CD14-positive monocyte (primary cell): ENCODE data around the gene HMOX1. TPM values are rescaled to one million over a fixed set of nuclear protein-coding genes. Genes with fewer than 3 reads are reported as not detected.

Experiments used
- DNase-seq, 3 donors: peaks; one replicate each; pipeline ENCODE4 v3.0.0-alpha.2; 2011 to 2022
- H2AFZ ChIP-seq: 2 replicates; pipeline ENCODE4 v1.6.0; 2012; ENCODE audit warnings: mild to moderate bottlenecking, low read depth, low read length, inconsistent platforms; ENCODE audit not compliant: insufficient read depth, poor library complexity, severe bottlenecking
- H3K27ac ChIP-seq, 2 donors: 1 replicate in 1 of 2; 2 replicates in 1 of 2; pipeline ENCODE4 v1.5.1; 2012 to 2013; ENCODE audit warnings: low read length in 2 of 2, control low read depth in 1 of 2, inconsistent platforms in 1 of 2, low read depth in 1 of 2, mild to moderate bottlenecking in 1 of 2
- H3K27me3 ChIP-seq, 2 donors: one replicate each; pipeline versions ENCODE4 v1.6.0 to v1.6.1; 2011 to 2013; ENCODE audit warnings: low read length in 2 of 2; ENCODE audit not compliant: control insufficient read depth in 2 of 2, insufficient read depth in 2 of 2
- H3K36me3 ChIP-seq, 2 donors: replicated peaks in 1 of 2; 1 replicate in 1 of 2; 2 replicates in 1 of 2; pipeline versions ENCODE4 v1.5.1 to v1.6.1; 2012 to 2013; ENCODE audit warnings: low read length in 2 of 2, control low read depth in 1 of 2, inconsistent platforms in 1 of 2, mild to moderate bottlenecking in 1 of 2; ENCODE audit not compliant: insufficient read depth in 2 of 2, control insufficient read depth in 1 of 2
- H3K4me1 ChIP-seq, 2 donors: 1 replicate in 1 of 2; 2 replicates in 1 of 2; pipeline versions ENCODE4 v1.5.1 to v1.6.1; 2012 to 2013; ENCODE audit warnings: low read length in 2 of 2, control low read depth in 1 of 2, inconsistent platforms in 1 of 2, mild to moderate bottlenecking in 1 of 2, moderate library complexity in 1 of 2; ENCODE audit not compliant: insufficient read depth in 2 of 2, control insufficient read depth in 1 of 2
- H3K4me2 ChIP-seq: replicated peaks from 2 replicates; pipeline ENCODE3; 2012; ENCODE audit warnings: low read length, moderate library complexity, mild to moderate bottlenecking; ENCODE audit not compliant: poor library complexity, severe bottlenecking; ENCODE audit errors: extremely low read depth
- H3K4me3 ChIP-seq, 3 experiments: fragments of 200-600 bp in 1 of 3; sonication (generic) in 1 of 3; replicated peaks in 1 of 3; 1 replicate in 2 of 3; 2 replicates in 1 of 3; pipeline ENCODE4 v1.5.1; 2011 to 2013; ENCODE audit warnings: low read length in 3 of 3, mild to moderate bottlenecking in 3 of 3, control low read depth in 2 of 3, low read depth in 2 of 3, inconsistent platforms in 1 of 3, moderate library complexity in 1 of 3
- H3K79me2 ChIP-seq: 2 replicates; pipeline ENCODE4 v1.6.0; 2012; ENCODE audit warnings: mild to moderate bottlenecking, control low read depth, inconsistent platforms, low read length, moderate library complexity; ENCODE audit not compliant: insufficient read depth
- H3K9ac ChIP-seq: 2 replicates; pipeline ENCODE4 v1.6.0; 2017; ENCODE audit warnings: low read length, mild to moderate bottlenecking; ENCODE audit not compliant: insufficient read depth, poor library complexity, severe bottlenecking
- H3K9me3 ChIP-seq, 2 donors: replicated peaks in 1 of 2; 1 replicate in 1 of 2; 2 replicates in 1 of 2; pipeline versions ENCODE4 v1.5.1 to v1.6.1; 2012 to 2013; ENCODE audit warnings: low read length in 2 of 2, control low read depth in 1 of 2; ENCODE audit not compliant: control insufficient read depth in 1 of 2, insufficient read depth in 1 of 2
- H4K20me1 ChIP-seq: 2 replicates; pipeline ENCODE4 v1.6.0; 2012; ENCODE audit warnings: mild to moderate bottlenecking, low read length, control low read depth, moderate library complexity; ENCODE audit not compliant: insufficient read depth
- H3K27ac Mint-ChIP-seq, 7 donors: one replicate each; pipeline ENCODE4 v1.8.0; 2020; ENCODE audit warnings: mild to moderate bottlenecking in 7 of 7, mixed read lengths in 7 of 7, moderate library complexity in 6 of 7, inconsistent platforms in 2 of 7
- H3K27me3 Mint-ChIP-seq, 3 donors: one replicate each; pipeline ENCODE4 v1.8.0; 2021 to 2022; ENCODE audit warnings: low read depth in 3 of 3, mild to moderate bottlenecking in 3 of 3, mixed read lengths in 3 of 3, moderate library complexity in 3 of 3, inconsistent platforms in 1 of 3
- H3K36me3 Mint-ChIP-seq, 2 donors: one replicate each; pipeline ENCODE4 v1.8.0; 2020; ENCODE audit warnings: mixed read lengths in 2 of 2, inconsistent platforms in 1 of 2, mild to moderate bottlenecking in 1 of 2
- H3K4me1 Mint-ChIP-seq: one replicate; pipeline ENCODE4 v1.8.0; 2020; ENCODE audit warnings: mild to moderate bottlenecking, mixed read lengths
- H3K4me3 Mint-ChIP-seq, 2 donors: one replicate each; pipeline ENCODE4 v1.8.0; 2020; ENCODE audit warnings: mild to moderate bottlenecking in 2 of 2, mixed read lengths in 2 of 2, moderate library complexity in 1 of 2
- H3K9me3 Mint-ChIP-seq, 7 donors: one replicate each; pipeline ENCODE4 v1.8.0; 2020 to 2022; ENCODE audit warnings: mixed read lengths in 7 of 7, mild to moderate bottlenecking in 6 of 7, moderate library complexity in 6 of 7, inconsistent platforms in 2 of 7
- CTCF ChIP-seq: fragments of 200-600 bp; IDR thresholded peaks from one replicate; pipeline ENCODE4 v1.8.0; 2022; ENCODE audit warnings: antibody characterized with exemption, mild to moderate bottlenecking
- WGBS: methylation state at CpG from one replicate; pipeline ENCODE4 v1.1.5; 2013; ENCODE audit warnings: missing lambda C conversion rate; ENCODE audit not compliant: insufficient coverage; 5-methylcytosine and 5-hydroxymethylcytosine counted together
- intact Hi-C, 2 donors: fragments of 100-400 bp; cut with micrococcal nuclease; formaldehyde crosslinking; loops; one replicate each; pipeline versions ENCODE4 v1.15.0 to v1.15.1; 2023
- polyA plus RNA-seq, 3 donors: library from polyadenylated mRNA; depleted of rRNA in 1 of 3; unstranded in 2 of 3; stranded (reverse) in 1 of 3; fragments of 300-500 nt in 2 of 3; fragments of >200 nt in 1 of 3; fragmentation: Illumina TruSeq in 2 of 3; gene quantifications; 1 replicate in 2 of 3; 2 replicates in 1 of 3; pipeline ENCODE4 v1.2.3, GENCODE V29; 2012 to 2021

HMOX1 gene
- polyA plus RNA-seq, 3 donors: 180 to 233 (median 193) TPM

GRCh38 chr22:35352214-35353111 is 28.4 kb upstream of the HMOX1 start:
- Histone ChIP-seq H4K20me1 (peaks cover 11% of the 10 kb centered on the region), H3K79me2 (no peaks in the 10 kb centered on the region), H3K36me3 (peaks cover 6 to 11% of the 10 kb centered on the region in 2 donors), H3K27me3 (no peaks in the 10 kb centered on the region), H3K9ac (peak overlapping the region; percentile 74), H3K4me3 (peak overlapping the region in 2 of 3 experiments; percentile 20 to 67), H3K4me1 (peaks cover 69 to 73% of the 10 kb centered on the region in 2 donors), H3K27ac (peak overlapping the region; percentile 96 to 97), H3K9me3 (no peaks in the 10 kb centered on the region), H2AFZ (peak overlapping the region; percentile 43), H3K4me2 (peak overlapping the region; percentile 78)
- peak; percentile 99 for DNase-seq
- H3K27ac Mint-ChIP-seq: peak overlapping the region; percentile 97 to 98 (median 97)
- TF ChIP-seq CTCF: peak; percentile 63
- peaks cover 0 to 2% (median 0%) of the 10 kb centered on the region in 3 donors for H3K27me3 Mint-ChIP-seq
- H3K4me3 Mint-ChIP-seq: peak overlapping the region; percentile 82 to 85
- intact Hi-C loops: loop anchor here (1.0 to 10.0 kb wide), 10 partner anchors 14 to 772 kb away; no protein-coding TSS in a partner anchor
- peaks cover 0 to 7% (median 0%) of the 10 kb centered on the region in 7 donors for H3K9me3 Mint-ChIP-seq
- WGBS: 10% methylated on average over 12 of the region's 19 CpGs
- H3K4me1 Mint-ChIP-seq: peaks cover 76% of the 10 kb centered on the region
- peaks cover 9 to 11% of the 10 kb centered on the region in 2 donors for H3K36me3 Mint-ChIP-seq

- H3K79me2 ChIP-seq: no peaks in the 10 kb centered on the region
- H2AFZ ChIP-seq: no peak overlapping the region
- H4K20me1 ChIP-seq: peaks cover 11% of the 10 kb centered on the region
- peak overlapping the region in 2 of 3 experiments; percentile 2 to 67 for H3K4me3 ChIP-seq
- peak overlapping the region; percentile 96 to 97 for H3K27ac ChIP-seq
- Mint-ChIP-seq H3K36me3 (peaks cover 6 to 7% of the 10 kb centered on the region in 2 donors), H3K9me3 (peaks cover 0 to 7% (median 2%) of the 10 kb centered on the region in 7 donors), H3K4me3 (peak overlapping the region; percentile 63 to 82), H3K4me1 (peaks cover 81% of the 10 kb centered on the region), H3K27ac (peak overlapping the region; percentile 97 to 98 (median 97)), H3K27me3 (peaks cover 0 to 2% (median 0%) of the 10 kb centered on the region in 3 donors)
- peak; percentile 51 to 68 (median 63) for DNase-seq
- peak overlapping the region; percentile 78 for H3K4me2 ChIP-seq
- no peak for TF ChIP-seq CTCF
- 10% methylated on average over 6 of the region's 12 CpGs for WGBS
- H3K9ac ChIP-seq: peak overlapping the region; percentile 74
- intact Hi-C loops: loop anchor here (2.0 to 10.0 kb wide), 8 partner anchors 13 to 771 kb away; no protein-coding TSS in a partner anchor
- H3K4me1 ChIP-seq: peaks cover 70 to 81% of the 10 kb centered on the region in 2 donors
- H3K36me3 ChIP-seq: peaks cover 0 to 2% of the 10 kb centered on the region in 2 donors
- H3K27me3 ChIP-seq: no peaks in the 10 kb centered on the region
- H3K9me3 ChIP-seq: no peaks in the 10 kb centered on the region
Observed at GRCh38 chr22:35353318-35353717, 27.6 kb upstream of the HMOX1 start.
